A673 (cell line): Measurements from ENCODE around the gene GET4. TPM values are rescaled to one million over a fixed set of nuclear protein-coding genes. Genes with fewer than 3 reads are reported as not detected.

Source experiments
- BruUV-seq: library from RNA; stranded (reverse); fragments of 400-500 nt; replicated peaks from 2 replicates; lab custom pipeline; 2021; lab: Mats Ljungman, UMichigan
- CTCF ChIA-PET: fragments of 300-600 bp; sonication (Branson Sonifier 250); formaldehyde crosslinking; loops from one replicate; lab custom pipeline; 2022; ENCODE audit warnings: antibody characterized with exemption; lab: Charles Lee
- POLR2A ChIA-PET: fragments of 300-600 bp; sonication (Branson Sonifier 250); formaldehyde crosslinking; loops from one replicate; lab custom pipeline; 2022; ENCODE audit warnings: antibody characterized with exemption; ENCODE audit not compliant: low non-redundant PET; lab: Charles Lee
- DNase-seq: peaks from one replicate; pipeline ENCODE4 v3.0.0-alpha.2; 2015; ENCODE audit warnings: low spot score
- H3K27ac ChIP-seq: fragments of 200-600 bp; sonication (generic); 2 replicates; pipeline ENCODE4 v1.5.1; 2016; ENCODE audit warnings: mixed run types, low read depth, mild to moderate bottlenecking, mixed read lengths, antibody characterized with exemption, low read length; ENCODE audit not compliant: poor library complexity, severe bottlenecking
- H3K27me3 ChIP-seq: fragments of 200-600 bp; sonication (generic); replicated peaks from 2 replicates; pipeline ENCODE4 v1.6.1; 2017; ENCODE audit warnings: mixed run types, low read depth, mild to moderate bottlenecking, mixed read lengths, antibody characterized with exemption, low read length; ENCODE audit not compliant: insufficient read depth, poor library complexity
- H3K36me3 ChIP-seq: fragments of 200-600 bp; sonication (generic); 2 replicates; pipeline ENCODE4 v1.6.1; 2016; ENCODE audit warnings: mixed run types, mild to moderate bottlenecking, mixed read lengths, antibody characterized with exemption, low read length; ENCODE audit not compliant: insufficient read depth, poor library complexity, severe bottlenecking
- H3K4me1 ChIP-seq: fragments of 200-600 bp; sonication (generic); 2 replicates; pipeline ENCODE4 v1.6.1; 2017; ENCODE audit warnings: mixed run types, mild to moderate bottlenecking, mixed read lengths, antibody characterized with exemption, low read length; ENCODE audit not compliant: insufficient read depth, poor library complexity, severe bottlenecking
- H3K4me3 ChIP-seq: fragments of 200-600 bp; sonication (generic); 2 replicates; pipeline ENCODE4 v1.5.1; 2016; ENCODE audit warnings: low read depth, mixed run types, mild to moderate bottlenecking, mixed read lengths, low read length; ENCODE audit not compliant: poor library complexity, severe bottlenecking
- H3K9me3 ChIP-seq: fragments of 200-600 bp; sonication (generic); 2 replicates; pipeline ENCODE4 v1.6.1; 2016; ENCODE audit warnings: mixed run types, low read depth, mild to moderate bottlenecking, mixed read lengths, antibody characterized with exemption, low read length; ENCODE audit not compliant: poor library complexity, severe bottlenecking
- CTCF ChIP-seq: fragments of 300-800, 200-600 bp; sonication (generic); conservative IDR thresholded peaks from 2 replicates; pipeline ENCODE4 v1.5.1; 2017; ENCODE audit warnings: low read depth, mild to moderate bottlenecking, antibody characterized with exemption, low read length, moderate library complexity, mixed read lengths
- EZH2 ChIP-seq: fragments of 200-600 bp; sonication (generic); IDR thresholded peaks from 2 replicates; pipeline ENCODE4 v1.6.1; 2017; ENCODE audit warnings: borderline replicate concordance, low read depth, mild to moderate bottlenecking, mixed read lengths, antibody characterized with exemption, low read length; ENCODE audit not compliant: poor library complexity, severe bottlenecking
- intact Hi-C: fragments of 100-400 bp; cut with micrococcal nuclease; formaldehyde crosslinking; loops from one replicate; pipeline ENCODE4 v1.10.0; 2022; ENCODE audit not compliant: unreplicated experiment
- total RNA-seq: library from RNA; stranded (reverse); gene quantifications from 2 replicates; pipeline ENCODE4 v1.2.3, GENCODE V29; 2021

Gene GET4
- total RNA-seq, 1 experiment from 2014 or later = 49.7 TPM

- no peak for DNase-seq
- POLR2A ChIA-PET = no interaction called here
- no TSS peak for BruUV-seq
- TF ChIP-seq EZH2 = no peak
- TF ChIP-seq CTCF = no peak
- Histone ChIP-seq H3K4me1 (no peaks in the 10 kb centered on the region), H3K27ac (no peak overlapping the region), H3K9me3 (no peaks in the 10 kb centered on the region), H3K27me3 (no peaks in the 10 kb centered on the region), H3K36me3 (peaks cover 89% of the 10 kb centered on the region), H3K4me3 (no peak overlapping the region)
- intact Hi-C loops = no loop called here
- CTCF ChIA-PET = interaction anchor here (0.6 to 0.8 kb wide), 2 partner anchors 20 to 40 kb away, joined by 3 to 5 read pairs; no protein-coding TSS in a partner anchor
These were observed 22.8 kb upstream of the GET4 start for GRCh38 chr7:853366-854117.

GRCh38 chr7:854118-854775 is 22.1 kb upstream of the GET4 start:
- ChIA-PET CTCF (interaction anchor here (0.8 kb wide), 1 partner anchor 41 kb away, joined by 3 read pairs; no protein-coding TSS in a partner anchor), POLR2A (no interaction called here)
- Histone ChIP-seq H3K9me3 (no peaks in the 10 kb centered on the region), H3K36me3 (peaks cover 87% of the 10 kb centered on the region), H3K27me3 (no peaks in the 10 kb centered on the region), H3K4me1 (no peaks in the 10 kb centered on the region), H3K27ac (no peak overlapping the region), H3K4me3 (no peak overlapping the region)
- TF ChIP-seq EZH2 = no peak
- TF ChIP-seq CTCF = no peak
- intact Hi-C loops = no loop called here
- DNase-seq = no peak
- no TSS peak for BruUV-seq

GRCh38 chr7:855686-856369 is 20.5 kb upstream of the GET4 start:
- no peaks in the 10 kb centered on the region for H3K27me3 ChIP-seq
- H3K4me3 ChIP-seq = no peak overlapping the region
- no peak overlapping the region for H3K27ac ChIP-seq
- intact Hi-C loops = no loop called here
- no peaks in the 10 kb centered on the region for H3K9me3 ChIP-seq
- TF ChIP-seq EZH2 (no peak), CTCF (no peak)
- BruUV-seq = no TSS peak
- peaks cover 87% of the 10 kb centered on the region for H3K36me3 ChIP-seq
- CTCF ChIA-PET = no interaction called here
- no peaks in the 10 kb centered on the region for H3K4me1 ChIP-seq
- DNase-seq = no peak
- POLR2A ChIA-PET = no interaction called here
